ENCODE data around the gene TM4SF18.

Gene TM4SF18

GRCh38 chr3:149280671-149281349, 52.6 kb downstream of the TM4SF18 start:
- no peak for DNase-seq

DNA sequence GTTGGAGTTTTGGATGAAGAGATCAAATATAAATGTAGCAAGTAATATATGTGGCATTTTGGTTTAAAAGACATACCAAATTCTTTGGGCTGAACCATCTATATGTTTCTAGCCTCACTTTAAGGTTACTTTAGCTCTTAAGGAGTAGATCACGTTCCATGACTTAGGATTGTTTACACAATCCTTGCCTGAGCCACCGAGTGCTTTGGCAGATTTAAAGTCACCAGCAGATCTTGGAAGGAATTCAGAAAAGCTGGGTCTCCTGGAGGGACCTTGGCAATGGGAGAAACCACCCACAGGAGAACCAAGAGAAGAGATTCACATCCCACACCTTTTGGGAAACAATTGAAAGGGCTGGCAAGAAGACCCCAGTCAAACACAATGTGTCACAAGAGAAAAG, 54.5 kb downstream of the TM4SF18 start:
- no peak for DNase-seq

- DNase-seq = peak in 2 of 3 experiments; percentile 57 to 68
These were observed 56.1 kb downstream of the TM4SF18 start for GRCh38 chr3:149277331-149277813.

DNA sequence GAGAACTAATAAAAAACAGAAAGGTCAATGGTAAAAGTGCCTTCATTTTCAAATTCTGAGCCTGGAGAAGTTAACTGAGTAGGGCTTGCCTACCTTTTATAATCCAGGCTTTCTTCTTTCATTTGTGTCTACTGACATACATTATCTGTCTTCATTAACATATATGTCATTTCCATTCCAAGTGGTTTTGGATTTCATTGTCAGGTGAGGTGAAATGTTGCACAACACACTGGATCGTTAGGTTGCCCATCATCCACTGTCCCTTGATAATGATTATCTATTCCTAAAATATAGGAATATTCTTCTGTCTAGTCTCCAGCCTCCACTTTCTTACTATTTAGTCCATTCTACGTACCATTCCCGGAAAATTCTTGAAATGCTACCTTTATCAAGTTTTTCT, 56.8 kb downstream of the TM4SF18 start:
- no peak for DNase-seq

GRCh38 chr3:149274220-149274619, 59.2 kb downstream of the TM4SF18 start:
- no peak for DNase-seq

DNA sequence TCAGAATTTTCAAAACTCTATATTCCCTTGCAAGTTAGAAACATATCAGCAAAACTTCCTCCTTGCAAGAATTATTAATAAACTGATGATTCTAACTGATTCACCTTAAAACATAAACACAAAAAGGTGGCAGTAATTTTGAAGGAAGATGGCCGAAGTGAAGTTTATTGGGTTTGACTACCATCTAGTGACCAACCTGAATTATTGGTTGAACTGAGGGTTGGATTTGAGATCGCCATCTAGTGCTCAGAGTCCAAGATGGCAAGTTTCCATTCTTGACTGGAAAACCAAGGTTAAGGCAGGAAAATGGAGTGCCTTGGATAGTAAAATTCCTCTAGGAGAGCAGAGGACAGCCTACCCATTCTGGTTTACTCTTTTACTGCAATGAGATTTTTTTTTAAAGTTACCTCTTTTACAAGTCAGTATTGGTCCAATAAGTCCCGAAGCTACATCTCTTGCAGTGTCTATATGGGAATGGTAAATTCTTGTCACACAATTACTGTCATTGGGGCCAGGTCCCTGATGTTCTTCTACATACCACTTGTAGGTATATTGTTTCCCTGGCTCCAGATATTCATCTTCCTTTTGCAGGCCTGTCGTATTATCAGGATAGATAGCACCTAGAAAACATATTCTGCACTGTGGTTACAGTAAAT, 60.2 kb downstream of the TM4SF18 start:
- peak; percentile 73 to 94 (median 74) for DNase-seq

GRCh38 chr3:149271669-149272068, 61.8 kb downstream of the TM4SF18 start:
- DNase-seq = no peak

- DNase-seq = no peak
These were observed 63.3 kb downstream of the TM4SF18 start for GRCh38 chr3:149270180-149270579.

DNA sequence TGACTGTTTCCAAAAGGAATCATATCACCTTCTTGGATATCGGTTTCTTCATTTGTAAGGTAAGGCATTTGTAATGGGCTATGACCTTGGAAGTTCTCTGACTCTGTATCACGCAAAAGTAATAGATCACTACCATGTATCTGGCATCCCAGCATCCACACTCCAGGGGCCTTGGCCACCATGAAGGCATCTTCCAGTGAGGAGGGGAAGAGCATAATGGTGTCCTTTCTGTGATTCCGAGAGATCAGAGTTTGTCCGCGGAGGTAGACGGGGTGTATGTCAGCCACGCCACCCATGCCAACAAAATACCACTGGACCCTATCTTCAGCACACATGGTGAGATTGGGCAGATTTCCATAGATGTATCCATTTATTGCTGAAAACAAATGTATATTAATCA, 63.7 kb downstream of the TM4SF18 start:
- no peak for DNase-seq

All from NCI-H1417 (cell line).